IPS-11a (cell line): ENCODE measurements around the gene PSMD11.
A peak's percentile ranks its signal among the peaks of the same experiment; 100 is the strongest.
"Not testable (repeated sequence)": the region's sequence is repeated elsewhere in the genome, so short reads cannot be mapped to it uniquely, and the experiment has no call there.

Experiments
- H3K4me3 ChIP-seq: one replicate; pipeline ENCODE4 v1.5.1; 2013; ENCODE audit warnings: low read depth, low read length, control low read depth

PSMD11 gene

DNA sequence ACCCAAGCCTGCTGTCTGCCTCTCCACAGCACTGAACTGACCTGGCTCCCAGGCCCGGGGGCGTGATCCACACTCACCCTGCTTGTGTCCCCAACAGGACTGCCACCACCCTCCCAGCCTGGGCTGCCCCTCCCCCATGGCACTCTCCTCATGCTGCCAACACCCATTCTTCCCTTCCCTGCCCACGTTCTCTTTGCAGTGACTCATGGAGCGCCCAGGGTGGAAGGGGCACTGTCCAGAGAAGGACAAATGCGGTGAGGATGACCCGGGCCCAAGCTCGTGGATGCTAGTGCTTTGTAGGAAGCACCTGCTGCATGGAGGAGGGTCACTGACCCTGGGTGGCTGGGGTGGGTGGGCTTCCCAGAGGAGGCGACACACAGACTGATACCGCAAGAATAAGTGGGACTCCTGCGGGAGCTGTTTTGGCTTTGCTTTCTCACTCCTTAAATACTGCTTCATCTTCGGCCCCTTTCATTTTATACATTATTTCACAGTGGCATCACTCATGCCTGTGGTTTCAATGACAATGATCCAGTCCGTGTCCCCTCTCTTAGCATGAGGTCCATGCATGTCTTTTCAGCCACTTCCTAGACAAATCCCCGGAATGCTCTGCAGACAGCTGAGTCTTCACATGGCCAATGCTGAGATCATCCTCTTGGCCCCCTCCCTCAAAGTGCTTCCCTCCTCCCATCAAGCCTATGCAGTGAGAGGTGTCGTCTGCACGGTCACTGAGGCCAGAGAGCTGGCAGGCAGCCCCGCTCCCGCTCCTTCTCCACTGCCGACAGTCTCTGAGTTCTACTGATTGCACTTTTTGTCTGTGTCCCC, 60.1 kb downstream of the PSMD11 start:
- H3K4me3 ChIP-seq: no peak overlapping the region

DNA sequence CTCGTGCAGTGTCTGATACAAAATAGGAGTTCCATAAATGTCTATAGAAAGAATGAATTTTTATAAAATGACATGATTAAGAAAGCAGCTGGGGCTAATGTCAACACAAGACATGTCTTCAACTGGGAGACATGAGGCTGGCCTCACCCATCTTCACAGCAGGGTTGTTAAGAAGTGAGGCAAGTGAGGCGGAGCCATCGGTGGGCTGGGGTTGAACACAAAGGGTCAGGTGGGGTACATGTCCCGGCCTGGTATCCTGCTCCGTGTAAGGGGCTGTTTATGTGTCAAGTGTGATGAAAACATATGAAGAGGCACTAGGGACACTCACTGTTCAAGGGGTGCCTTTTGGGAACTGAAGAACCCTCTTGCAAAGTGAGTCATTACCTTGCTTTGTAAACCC, 64.6 kb downstream of the PSMD11 start:
- H3K4me3 ChIP-seq: no peak overlapping the region

DNA sequence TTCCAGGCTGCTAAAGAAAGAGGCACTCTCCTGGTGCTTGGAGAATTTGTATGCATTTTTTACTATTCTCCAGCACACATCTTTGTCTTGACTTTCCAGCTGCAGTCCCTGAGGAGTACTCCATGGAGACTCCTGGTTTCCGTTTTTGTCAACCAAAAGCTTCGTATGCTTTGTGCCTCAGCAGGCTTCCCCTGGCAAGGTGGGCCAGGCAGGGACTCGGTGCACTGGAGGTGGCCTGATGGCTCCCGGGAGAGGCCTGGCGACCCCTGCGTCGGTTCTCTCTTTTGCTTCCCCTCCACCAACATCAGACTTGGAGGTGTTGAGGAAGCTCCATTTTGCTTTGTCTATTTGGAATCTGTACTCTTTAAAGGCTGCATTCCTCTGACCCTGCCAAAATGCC, 66.2 kb downstream of the PSMD11 start:
- no peak overlapping the region for H3K4me3 ChIP-seq

DNA sequence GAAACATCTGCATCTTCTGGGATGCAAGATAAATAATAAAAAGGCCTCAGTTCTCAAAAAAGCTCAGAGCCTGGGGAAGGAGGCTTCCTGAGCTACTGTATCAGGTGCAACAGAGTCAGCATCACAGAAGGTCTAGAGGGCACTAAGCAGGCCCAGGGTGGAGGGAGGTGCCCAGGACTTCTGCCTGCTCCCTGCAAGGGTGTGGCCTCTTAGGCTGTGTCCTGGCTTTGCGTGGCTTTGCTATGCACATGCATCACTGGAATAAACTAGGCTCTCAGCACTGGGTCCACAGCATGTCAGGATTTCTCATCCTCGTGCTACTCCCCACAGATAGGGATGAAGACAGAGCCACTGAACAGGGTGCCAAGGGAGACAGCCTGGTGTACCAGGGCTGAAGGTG, 68.0 kb downstream of the PSMD11 start:
- no peak overlapping the region for H3K4me3 ChIP-seq

DNA sequence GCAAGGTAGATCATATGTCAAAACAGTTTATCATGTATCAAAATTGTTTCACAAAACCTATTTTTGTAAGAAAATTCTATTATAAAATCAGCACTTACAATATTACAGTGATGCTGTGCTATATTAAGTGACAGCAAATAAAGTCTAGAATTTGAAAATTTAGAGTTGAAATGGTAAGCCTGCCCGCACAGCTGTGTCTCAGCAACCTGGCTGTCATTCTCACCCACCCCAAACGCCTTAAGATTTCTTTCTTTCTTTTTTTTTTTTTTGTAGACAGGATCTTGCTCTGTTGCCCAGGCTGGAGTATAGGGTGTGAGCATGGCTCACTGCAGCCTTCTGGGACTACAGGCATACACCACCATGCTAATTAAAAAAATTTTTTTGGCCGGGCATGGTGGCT, 69.3 kb downstream of the PSMD11 start:
- no peak overlapping the region for H3K4me3 ChIP-seq

DNA sequence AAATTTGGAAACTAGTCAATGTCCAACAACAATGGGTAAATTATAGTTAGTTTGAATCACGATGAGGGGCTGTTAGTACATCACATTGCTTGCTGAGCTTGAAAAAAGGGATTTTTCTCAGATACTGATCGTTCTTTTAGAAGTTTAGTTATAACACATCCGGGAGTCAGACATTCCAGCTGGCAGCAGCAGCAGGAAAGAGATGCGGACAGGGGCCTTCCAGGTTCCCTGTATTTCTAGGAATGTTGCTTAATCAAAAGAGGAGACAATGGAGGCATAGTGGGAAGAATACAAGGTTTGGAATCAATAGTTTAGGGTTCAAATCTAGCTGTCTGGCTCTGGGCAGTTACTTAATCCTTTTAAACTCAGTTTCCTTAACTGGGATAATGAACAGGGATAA, 70.3 kb downstream of the PSMD11 start:
- no peak overlapping the region for H3K4me3 ChIP-seq

DNA sequence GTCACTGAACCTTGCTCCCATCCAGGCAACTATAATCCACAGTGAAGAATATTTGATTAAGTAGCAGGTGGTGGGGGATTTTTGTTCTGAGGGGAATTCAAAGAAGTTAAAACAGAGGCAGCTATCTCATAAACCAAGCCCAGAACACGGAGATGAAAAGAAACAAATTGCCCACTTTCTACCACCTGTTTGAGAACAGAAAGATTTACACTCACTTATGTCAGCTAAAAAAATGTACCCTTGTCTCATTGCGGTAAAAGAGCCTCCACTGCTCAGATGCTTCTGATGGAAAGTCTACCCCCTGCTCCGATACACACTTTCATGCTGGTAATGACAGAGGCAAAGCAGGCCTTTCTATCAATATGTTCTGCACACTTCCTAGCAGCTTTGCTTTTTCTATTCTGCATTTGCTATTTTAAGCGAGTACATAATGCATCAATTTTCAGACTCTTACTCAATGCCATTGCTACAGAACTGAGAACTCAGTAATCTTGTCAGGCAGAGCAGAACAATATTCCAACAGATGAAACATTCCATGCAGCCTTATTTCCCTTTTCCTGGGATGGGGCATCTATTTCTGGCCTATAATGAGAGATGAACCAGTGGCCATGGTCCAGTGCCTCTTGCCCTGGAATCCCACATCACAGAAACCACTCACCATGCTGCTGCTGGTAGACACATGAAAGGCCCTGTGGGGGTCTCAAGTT, 71.5 kb downstream of the PSMD11 start:
- no peak overlapping the region for H3K4me3 ChIP-seq

DNA sequence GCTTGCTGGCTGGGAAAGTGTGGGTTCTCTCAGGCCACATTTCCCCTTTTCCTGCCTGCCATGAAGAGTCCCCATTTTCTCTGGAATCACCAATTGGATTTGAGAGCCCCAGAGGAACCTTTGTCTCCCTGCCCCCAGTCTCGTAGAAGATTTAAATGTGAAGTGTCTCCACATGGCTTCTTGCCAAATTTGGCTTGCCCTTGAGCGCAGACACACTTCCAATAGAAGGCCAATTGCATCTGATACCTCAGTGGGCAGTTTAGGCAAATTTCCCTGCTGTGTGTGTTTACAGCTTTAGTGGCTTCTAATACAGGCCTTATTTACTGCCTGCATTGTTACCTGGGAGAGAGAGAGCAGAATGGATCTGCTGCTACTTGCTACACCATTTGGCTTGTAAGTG, 72.1 kb downstream of the PSMD11 start:
- H3K4me3 ChIP-seq: no peak overlapping the region

DNA sequence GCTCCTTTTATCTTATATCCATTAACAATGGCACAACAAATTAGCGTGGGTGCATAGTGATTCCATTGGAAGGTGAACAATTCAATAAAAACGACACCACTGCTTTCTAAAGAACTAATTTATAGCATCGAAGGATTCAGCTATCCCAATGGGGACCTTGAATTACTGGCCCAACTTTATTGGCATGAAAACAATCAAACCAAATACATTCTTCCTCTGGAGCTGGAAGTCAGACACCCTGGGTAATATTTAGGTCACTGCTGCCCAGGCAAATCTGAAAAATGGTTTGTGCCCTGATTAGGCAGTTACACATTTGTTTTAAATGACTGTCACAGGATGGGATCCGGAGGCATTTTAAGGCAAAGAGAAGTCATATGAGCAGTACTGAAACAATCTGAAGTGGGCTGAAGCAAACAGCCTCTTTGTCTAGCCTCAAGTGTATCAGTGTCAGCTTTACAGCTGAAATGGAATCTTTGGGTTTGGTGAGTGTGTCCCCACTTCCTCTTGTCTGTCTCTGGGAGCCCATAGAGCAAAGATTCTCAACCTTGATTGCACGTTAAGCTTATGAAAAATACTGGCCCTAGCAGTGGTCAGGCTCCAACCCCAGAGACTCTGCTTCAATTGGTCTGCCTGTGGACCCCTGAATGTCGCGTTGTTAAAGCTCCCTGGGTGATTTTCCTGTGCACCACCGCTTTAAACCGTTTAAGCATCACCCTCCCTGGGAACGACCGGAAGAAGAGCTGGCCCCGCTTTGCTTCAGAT, 72.8 kb downstream of the PSMD11 start:
- no peak overlapping the region for H3K4me3 ChIP-seq

DNA sequence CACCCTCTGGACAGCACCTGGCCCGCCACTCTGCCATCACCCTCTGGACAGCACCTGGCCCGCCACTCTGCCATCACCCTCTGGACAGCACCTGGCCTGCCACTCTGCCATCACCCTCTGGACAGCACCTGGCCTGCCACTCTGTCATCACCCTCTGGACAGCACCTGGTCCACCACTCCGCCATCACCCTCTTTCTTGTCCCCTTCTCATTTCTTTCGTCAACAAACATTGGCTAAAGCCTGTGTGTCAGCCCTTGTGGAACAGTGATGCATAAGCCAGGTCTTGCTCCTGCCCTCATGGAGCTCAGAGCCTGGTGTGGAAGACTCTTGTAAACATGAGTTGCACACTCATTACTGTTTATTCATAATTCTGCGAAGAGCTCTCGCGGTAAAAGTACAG, 73.7 kb downstream of the PSMD11 start:
- H3K4me3 ChIP-seq: no peak overlapping the region

DNA sequence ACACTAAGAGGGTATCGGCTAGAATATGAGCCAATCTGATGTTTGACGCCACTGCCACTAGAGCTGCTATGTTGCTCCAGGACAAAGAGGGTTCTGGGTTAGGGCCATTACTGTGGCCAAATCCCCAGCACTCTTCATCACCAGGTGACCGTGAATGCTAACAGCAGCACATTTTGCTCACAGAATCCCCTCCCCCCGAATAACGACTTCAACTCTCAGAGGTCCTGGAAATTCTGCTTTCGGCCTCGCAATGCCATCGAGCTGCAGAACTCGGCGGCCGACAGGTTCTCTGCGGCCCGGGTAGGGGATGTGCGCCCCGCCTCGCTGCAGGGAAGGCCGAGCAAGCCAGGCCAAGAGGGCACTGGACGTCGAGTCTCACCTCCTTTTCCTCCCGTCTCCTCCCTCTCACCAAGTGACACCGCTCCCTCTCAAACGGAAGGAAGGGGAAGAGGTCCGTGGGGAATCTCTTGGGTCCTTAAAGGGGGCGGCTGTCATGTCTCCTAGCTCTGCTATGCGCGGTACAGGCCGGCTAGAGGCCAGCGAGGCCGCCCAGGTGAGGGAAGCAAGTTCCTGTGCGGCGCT, 74.4 kb downstream of the PSMD11 start:
- peak overlapping the region; percentile 35 for H3K4me3 ChIP-seq

DNA sequence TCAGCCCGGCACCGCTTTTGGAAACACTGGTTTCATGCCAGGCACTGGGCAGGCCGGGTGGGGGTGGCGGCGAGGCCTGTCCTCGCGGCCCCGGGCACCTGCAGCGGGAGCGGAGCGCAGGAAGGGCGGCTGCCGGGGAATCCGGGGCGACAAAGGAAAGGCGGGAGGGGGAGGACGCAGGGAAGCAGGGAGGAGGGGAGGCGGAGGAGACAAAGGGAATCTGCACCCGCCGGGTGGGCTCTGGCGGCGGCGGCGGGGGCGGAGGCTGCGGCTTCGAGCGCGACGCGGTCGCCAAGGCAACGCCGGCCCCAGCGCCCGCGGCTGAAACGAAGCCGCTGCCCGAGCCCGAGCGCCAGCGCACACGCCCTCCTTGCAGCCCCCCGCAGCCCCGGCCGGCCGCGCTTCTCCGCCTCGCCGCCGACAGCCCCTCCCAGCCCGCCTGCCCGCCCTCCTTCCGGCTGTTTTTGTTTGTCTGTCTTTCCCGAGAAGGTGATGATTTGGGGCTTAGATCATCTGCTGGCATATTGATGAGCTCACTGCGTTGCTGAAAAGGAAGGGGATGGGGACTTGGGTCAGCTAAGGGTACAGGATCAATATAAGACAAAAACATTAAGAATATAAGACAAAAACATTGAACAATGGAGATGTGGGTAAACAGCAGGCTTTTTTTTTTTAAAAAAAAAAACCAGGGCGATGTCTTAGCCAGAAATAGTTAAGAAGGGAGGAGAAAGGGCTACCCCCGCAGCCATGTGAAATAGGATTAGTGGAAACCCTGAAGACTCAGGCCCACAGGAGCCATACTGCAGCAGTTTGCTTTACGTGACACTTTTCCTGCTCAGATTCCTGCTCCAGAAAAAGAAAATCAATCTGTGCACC, 75.2 kb downstream of the PSMD11 start:
- H3K4me3 ChIP-seq: peak overlapping the region; percentile 35

DNA sequence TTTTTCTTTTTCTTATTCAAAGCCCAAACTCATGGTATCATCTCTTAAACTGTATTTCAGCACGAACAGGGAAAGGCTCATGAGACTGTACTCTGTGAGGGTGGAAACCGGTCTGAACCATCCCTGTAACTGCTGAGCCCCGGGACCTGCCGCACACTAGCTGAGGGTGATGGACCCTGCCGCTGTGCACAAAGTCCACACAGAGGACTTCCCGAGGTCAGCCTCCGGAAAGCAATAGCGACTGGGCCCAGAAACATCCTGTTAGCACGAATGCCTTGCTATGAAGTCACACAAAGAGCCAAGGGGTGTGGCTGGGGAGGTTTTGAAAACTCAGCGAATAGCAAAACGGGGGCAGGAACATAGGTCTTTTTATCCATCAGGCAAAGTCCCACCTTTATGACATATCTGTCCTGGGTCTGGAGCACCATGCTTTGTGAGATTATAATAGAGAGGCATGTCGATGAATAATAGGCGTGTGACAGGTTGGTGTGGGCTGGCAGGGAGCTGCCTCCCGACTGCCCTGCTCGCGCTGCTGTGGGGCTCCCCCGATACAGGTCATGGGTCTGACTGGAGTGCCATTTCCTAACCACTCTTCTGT, 75.9 kb downstream of the PSMD11 start:
- H3K4me3 ChIP-seq: peak overlapping the region; percentile 27

DNA sequence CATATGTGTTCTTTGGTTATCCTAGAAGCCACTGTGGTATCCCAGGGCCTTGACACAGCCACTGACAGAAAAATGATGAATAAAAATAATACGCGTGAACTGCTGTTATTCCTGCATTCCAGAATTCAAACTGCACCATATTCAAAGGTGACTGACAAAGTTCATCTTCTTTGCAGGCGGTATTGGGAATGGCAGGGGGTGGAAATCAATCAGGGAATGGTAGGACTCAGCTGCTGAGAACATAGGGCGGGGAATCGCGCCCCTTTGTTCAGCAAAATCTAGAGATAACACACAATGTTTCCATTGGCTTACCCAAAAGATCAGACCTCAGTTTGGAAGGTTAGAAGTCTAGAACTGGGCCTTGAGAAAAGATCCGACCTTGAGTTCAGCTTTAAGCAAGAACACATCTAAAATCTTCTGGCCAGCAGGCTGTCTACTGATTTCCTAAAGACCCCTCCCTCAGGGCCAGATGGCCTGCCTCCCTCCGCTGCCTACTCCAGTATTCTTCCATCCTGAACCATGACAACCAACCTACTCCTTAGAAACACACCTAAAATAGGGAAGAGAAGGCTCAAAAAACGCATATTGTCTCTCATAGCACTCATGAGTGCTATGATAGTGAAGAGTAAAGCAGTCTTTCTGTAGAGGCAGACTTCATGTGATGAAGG, 76.6 kb downstream of the PSMD11 start:
- H3K4me3 ChIP-seq: no peak overlapping the region

DNA sequence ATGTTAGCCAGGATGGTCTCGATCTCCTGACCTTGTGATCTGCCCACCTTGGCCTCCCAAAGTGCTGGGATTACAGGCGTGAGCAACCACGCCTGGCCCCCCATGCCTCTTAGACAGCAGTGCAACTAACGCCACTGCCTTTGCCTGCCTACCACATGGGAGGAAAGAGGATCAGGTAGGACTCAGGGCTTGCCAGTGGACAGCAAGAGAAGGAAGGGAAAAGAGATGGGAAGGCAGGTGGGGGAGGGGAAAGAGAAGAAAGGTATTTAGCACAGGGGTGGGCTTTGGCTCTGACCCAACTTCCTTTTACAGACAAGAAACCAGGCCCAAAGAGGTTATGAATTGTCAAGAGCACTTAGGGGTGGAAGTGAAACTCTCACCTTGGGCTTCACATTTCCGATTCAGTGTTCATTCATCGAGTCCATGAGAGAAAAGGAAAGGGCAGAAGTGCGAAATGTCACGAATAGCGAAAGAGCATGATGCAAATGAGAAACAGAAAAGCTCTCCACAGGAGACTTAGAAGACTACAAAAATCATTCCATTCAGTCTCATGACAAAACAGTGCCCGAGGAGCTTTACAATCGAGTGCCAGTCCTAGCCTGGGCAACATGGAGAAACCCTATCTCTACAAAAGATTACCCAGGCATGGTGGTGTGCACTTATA, 78.8 kb downstream of the PSMD11 start:
- no peak overlapping the region for H3K4me3 ChIP-seq

DNA sequence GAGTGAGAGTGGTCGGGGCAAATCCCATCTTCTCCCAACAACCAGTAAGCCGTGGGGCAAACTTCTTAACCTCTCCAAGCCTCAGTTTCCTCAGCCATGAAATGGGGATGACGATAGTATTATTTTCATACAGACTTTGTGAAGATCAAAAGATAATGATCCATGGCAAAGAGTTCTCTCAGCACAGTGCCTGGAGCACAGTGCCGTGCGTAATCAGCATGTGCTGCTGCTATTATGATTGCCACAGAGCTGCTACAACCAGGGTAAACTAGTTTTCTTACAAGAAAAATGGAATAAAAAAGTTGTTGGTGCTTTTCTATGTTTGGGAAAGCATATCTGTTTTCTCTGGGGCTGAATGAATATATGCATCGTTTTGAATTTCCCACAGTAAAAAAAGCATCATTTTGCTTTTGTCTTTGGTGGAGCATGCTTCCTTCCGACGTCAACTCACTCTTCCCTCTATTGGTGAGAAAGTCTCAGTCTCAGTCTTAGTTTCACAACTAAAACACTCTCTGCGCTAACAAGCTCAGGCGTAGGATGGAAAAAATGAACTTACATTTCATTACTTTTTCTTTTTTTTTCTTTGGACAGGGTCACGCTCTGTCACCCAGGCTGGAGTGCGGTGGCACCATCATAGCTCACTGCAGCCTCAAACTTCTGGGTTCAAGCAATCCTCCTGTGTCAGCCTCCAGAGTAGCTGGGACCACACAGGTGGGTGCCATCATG, 79.7 kb downstream of the PSMD11 start:
- H3K4me3 ChIP-seq: no peak overlapping the region

DNA sequence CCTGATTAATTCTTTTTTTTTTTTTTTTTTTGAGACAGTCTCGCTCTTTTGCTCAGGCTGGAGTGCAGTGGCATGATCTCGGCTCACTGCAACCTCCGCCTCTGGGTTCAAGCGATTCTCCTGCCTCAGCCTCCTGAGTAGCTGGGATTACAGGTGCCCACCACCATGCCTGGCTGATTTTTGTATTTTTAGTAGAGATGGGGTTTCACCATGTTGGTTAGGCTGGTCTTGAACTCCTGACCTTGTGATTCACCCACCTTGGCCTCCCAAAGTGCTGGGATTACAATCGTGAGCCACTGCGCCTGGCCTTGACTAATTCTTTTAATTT, 80.2 kb downstream of the PSMD11 start:
- H3K4me3 ChIP-seq: not testable (repeated sequence)

DNA sequence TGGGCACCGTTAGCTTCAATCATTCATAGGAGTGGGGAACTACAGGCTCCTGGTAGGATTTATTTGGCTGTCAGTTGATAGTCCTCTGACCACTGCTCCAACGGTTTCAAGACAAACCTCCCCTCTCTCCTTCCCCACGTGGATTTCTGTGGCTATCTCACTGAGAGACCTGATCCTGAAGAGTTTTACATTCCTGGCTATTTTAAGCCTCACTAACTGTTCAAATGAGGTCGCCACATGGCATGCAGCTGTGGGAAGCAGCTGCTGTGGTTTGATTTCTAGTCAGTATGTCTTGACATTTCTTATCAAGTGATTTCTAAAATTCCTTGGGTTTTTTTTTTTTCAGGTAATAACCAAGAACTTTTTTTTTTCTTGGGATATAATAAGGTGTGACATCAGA, 80.8 kb downstream of the PSMD11 start:
- H3K4me3 ChIP-seq: no peak overlapping the region
